HCT116 (cell line): Measurements from ENCODE around the gene SUCLG2. TPM values are rescaled to one million over a fixed set of nuclear protein-coding genes. Genes with fewer than 3 reads are reported as not detected.

Experiments used
- ATAC-seq: fragments of 200-7000 bp; cut with Tn5 transposase; 2 replicates; pipeline ENCODE4 v1.9.1; 2020; ENCODE audit warnings: mild to moderate bottlenecking, moderate library complexity
- BruUV-seq: library from RNA; stranded (reverse); fragments of 400-500 nt; replicated peaks from 2 replicates; lab custom pipeline; 2021; lab: Mats Ljungman, UMichigan
- CTCF ChIA-PET: fragments of 300-600 bp; sonication (Branson Sonifier 250); formaldehyde crosslinking; loops from one replicate; lab custom pipeline; 2021; ENCODE audit warnings: antibody characterized with exemption; lab: Charles Lee
- POLR2A ChIA-PET: fragments of 300-600, 350-600 bp; sonication (Branson Sonifier 250); formaldehyde crosslinking; loops from one replicate; lab custom pipeline; 2021; ENCODE audit warnings: antibody characterized with exemption; lab: Charles Lee
- RAD21 ChIA-PET, 2 experiments: fragments of 300-600 bp; sonication (Branson Sonifier 250); formaldehyde crosslinking; loops; one replicate each; lab custom pipeline; 2023; ENCODE audit warnings: low total read pairs in 2 of 2; ENCODE audit not compliant: uncharacterized antibody in 2 of 2, unreplicated experiment in 2 of 2, low non-redundant PET in 1 of 2; lab: Charles Lee
- DNase-seq: peaks from one replicate; pipeline ENCODE4 v3.0.0-alpha.2; 2010; ENCODE audit warnings: low read depth, low spot score
- H2AFZ ChIP-seq: fragments of 200-600 bp; shearing (Covaris generic), sonication (generic); 2 replicates; pipeline ENCODE4 v1.6.1; 2017; ENCODE audit warnings: low read depth, mixed run types, mixed read lengths, antibody characterized with exemption, low read length; ENCODE audit not compliant: poor library complexity, severe bottlenecking
- H3K27ac ChIP-seq: 2 replicates; pipeline ENCODE4 v1.5.1; 2012; ENCODE audit warnings: low read depth, low read length
- H3K27me3 ChIP-seq: fragments of 200-600 bp; sonication (generic); 2 replicates; pipeline ENCODE4 v1.6.1; 2016; ENCODE audit warnings: mixed run types, low read length, mixed read lengths; ENCODE audit not compliant: insufficient read depth
- H3K36me3 ChIP-seq, 2 experiments: fragments of 200-500 bp in 1 of 2; fragments of 200-600 bp in 1 of 2; sonication (Bioruptor generic) in 1 of 2; sonication (generic) in 1 of 2; 2 replicates each; pipeline versions ENCODE4 v1.5.1 to v1.6.1; 2014 to 2016; ENCODE audit warnings: low read length in 2 of 2, inconsistent platforms in 1 of 2, mixed read lengths in 1 of 2, mixed run types in 1 of 2; ENCODE audit not compliant: insufficient read depth in 2 of 2, control insufficient read depth in 1 of 2
- H3K4me1 ChIP-seq, 2 experiments: fragments of 200-600 bp in 1 of 2; sonication (generic) in 1 of 2; 2 replicates each; pipeline versions ENCODE4 v1.5.1 to v1.6.1; 2012 to 2017; ENCODE audit warnings: low read length in 2 of 2, inconsistent platforms in 1 of 2, mild to moderate bottlenecking in 1 of 2, mixed read lengths in 1 of 2, mixed run types in 1 of 2, moderate library complexity in 1 of 2; ENCODE audit not compliant: insufficient read depth in 2 of 2, control insufficient read depth in 1 of 2
- H3K4me2 ChIP-seq: fragments of 200-600 bp; sonication (generic); 2 replicates; pipeline ENCODE4 v1.6.1; 2017; ENCODE audit warnings: mixed run types, low read length, mixed read lengths
- H3K4me3 ChIP-seq, 2 experiments: fragments of 200-600 bp in 1 of 2; sonication (generic) in 1 of 2; replicated peaks in 1 of 2; 2 replicates each; pipeline ENCODE4 v1.5.1; 2011 to 2016; ENCODE audit warnings: low read length in 2 of 2, control low read depth in 1 of 2, low read depth in 1 of 2, mild to moderate bottlenecking in 1 of 2, mixed read lengths in 1 of 2, mixed run types in 1 of 2
- H3K79me2 ChIP-seq: fragments of 200-600 bp; sonication (generic); 2 replicates; pipeline ENCODE4 v1.6.1; 2017; ENCODE audit warnings: mild to moderate bottlenecking, mixed run types, low read length, moderate library complexity, mixed read lengths; ENCODE audit not compliant: insufficient read depth
- H3K9ac ChIP-seq: fragments of 200-600 bp; sonication (generic); 2 replicates; pipeline ENCODE4 v1.6.1; 2016; ENCODE audit warnings: low read length, mixed read lengths
- H3K9me2 ChIP-seq: fragments of 200-600 bp; sonication (generic), shearing (Covaris generic); 2 replicates; pipeline ENCODE4 v1.6.1; 2017; ENCODE audit warnings: mixed run types, mild to moderate bottlenecking, moderate library complexity; ENCODE audit not compliant: insufficient read depth
- H3K9me3 ChIP-seq, 2 experiments: fragments of 200-500 bp in 1 of 2; fragments of 200-600 bp in 1 of 2; sonication (Bioruptor generic) in 1 of 2; sonication (generic) in 1 of 2; 2 replicates each; pipeline ENCODE4 v1.6.1; 2014 to 2017; ENCODE audit warnings: low read length in 2 of 2, mixed read lengths in 2 of 2, inconsistent platforms in 1 of 2, low read depth in 1 of 2, mild to moderate bottlenecking in 1 of 2, mixed run types in 1 of 2, moderate library complexity in 1 of 2; ENCODE audit not compliant: control insufficient read depth in 1 of 2, insufficient read depth in 1 of 2
- H4K20me1 ChIP-seq: fragments of 200-600 bp; sonication (generic), shearing (Covaris generic); 2 replicates; pipeline ENCODE4 v1.6.1; 2017; ENCODE audit warnings: mixed run types, mild to moderate bottlenecking, moderate library complexity; ENCODE audit not compliant: insufficient read depth
- CBX3 ChIP-seq: IDR thresholded peaks from 2 replicates; pipeline ENCODE4 v1.6.1; 2012; ENCODE audit warnings: low read depth
- CEBPB ChIP-seq: IDR thresholded peaks from 2 replicates; pipeline ENCODE4 v1.6.1; 2012; ENCODE audit warnings: low read depth
- EGR1 ChIP-seq: IDR thresholded peaks from 2 replicates; pipeline ENCODE4 v1.6.1; 2012; ENCODE audit warnings: low read depth
- ELF1 ChIP-seq: IDR thresholded peaks from 2 replicates; pipeline ENCODE4 v1.6.1; 2012; ENCODE audit warnings: low read depth, borderline replicate concordance
- EZH2 ChIP-seq: fragments of 200-600 bp; sonication (generic); IDR thresholded peaks from 2 replicates; pipeline ENCODE4 v1.6.1; 2017; ENCODE audit warnings: antibody characterized with exemption, mixed run types
- EZH2phosphoT487 ChIP-seq: fragments of 200-600 bp; IDR thresholded peaks from 2 replicates; pipeline ENCODE4 v1.6.1; 2018; ENCODE audit warnings: antibody characterized with exemption, borderline replicate concordance
- FOSL1 ChIP-seq: IDR thresholded peaks from 2 replicates; pipeline ENCODE4 v1.6.1; 2012; ENCODE audit warnings: low read depth
- JUND ChIP-seq: IDR thresholded peaks from 2 replicates; pipeline ENCODE4 v1.6.1; 2012
- RAD21 ChIP-seq: IDR thresholded peaks from 2 replicates; pipeline ENCODE4 v1.6.1; 2012; ENCODE audit warnings: low read depth, mild to moderate bottlenecking
- SRF ChIP-seq: IDR thresholded peaks from 2 replicates; pipeline ENCODE4 v1.6.1; 2012; ENCODE audit warnings: low read depth
- YY1 ChIP-seq: IDR thresholded peaks from 2 replicates; pipeline ENCODE4 v1.6.1; 2011; ENCODE audit warnings: low read length, low read depth, moderate library complexity, mild to moderate bottlenecking; ENCODE audit not compliant: insufficient replicate concordance; ENCODE audit errors: extremely low read depth
- ZFX ChIP-seq: fragments of 450-650 bp; IDR thresholded peaks from 2 replicates; pipeline ENCODE4 v1.6.1; 2017
- ZNF274 ChIP-seq: fragments of 200-500 bp; sonication (Bioruptor generic); IDR thresholded peaks from 2 replicates; pipeline ENCODE4 v1.6.1; 2014; ENCODE audit warnings: mild to moderate bottlenecking, low read depth, low read length, inconsistent platforms
- intact Hi-C: fragments of 100-400 bp; cut with micrococcal nuclease; formaldehyde crosslinking; loops from 2 replicates; pipeline ENCODE4 v1.10.0; 2022
- total RNA-seq: library from RNA; stranded (reverse); gene quantifications from one replicate; pipeline ENCODE4 v1.2.1, GENCODE V29; 2021; ENCODE audit not compliant: unreplicated experiment
- TF ChIP-seq, protein P1 (sequence below): IDR thresholded peaks from 2 replicates; pipeline ENCODE4 v1.6.1; 2012
- TF ChIP-seq, protein P2 (sequence below): IDR thresholded peaks from 2 replicates; pipeline ENCODE4 v1.6.1; 2012
- TF ChIP-seq, protein P3 (sequence below): IDR thresholded peaks from 2 replicates; pipeline ENCODE4 v1.6.1; 2011; ENCODE audit warnings: mild to moderate bottlenecking, low read length, moderate library complexity; ENCODE audit not compliant: insufficient replicate concordance; ENCODE audit errors: extremely low read depth

Gene SUCLG2
- total RNA-seq, 1 experiment from 2014 or later: 49.2 TPM

DNA sequence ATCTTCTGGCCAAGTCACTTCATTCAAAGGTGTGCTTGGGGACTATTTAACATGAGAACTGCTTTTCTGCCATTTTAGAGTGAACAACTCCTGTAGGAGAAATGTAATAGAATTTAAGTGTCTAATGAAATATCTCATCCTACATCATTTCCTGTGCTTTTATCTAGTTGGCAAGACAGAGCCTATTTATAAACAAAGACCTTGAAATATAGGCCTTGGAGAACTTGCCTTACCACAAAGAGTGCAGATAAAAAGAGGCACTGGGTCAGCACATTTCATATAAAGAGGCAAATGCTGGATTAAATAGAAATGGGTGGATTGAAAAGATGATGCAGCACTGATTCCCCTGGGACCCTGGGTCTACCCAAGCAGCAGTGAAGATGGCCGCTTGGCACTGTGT, 278.0 kb downstream of the SUCLG2 start (continued):
- TF ChIP-seq ZNF274: no peak

DNA sequence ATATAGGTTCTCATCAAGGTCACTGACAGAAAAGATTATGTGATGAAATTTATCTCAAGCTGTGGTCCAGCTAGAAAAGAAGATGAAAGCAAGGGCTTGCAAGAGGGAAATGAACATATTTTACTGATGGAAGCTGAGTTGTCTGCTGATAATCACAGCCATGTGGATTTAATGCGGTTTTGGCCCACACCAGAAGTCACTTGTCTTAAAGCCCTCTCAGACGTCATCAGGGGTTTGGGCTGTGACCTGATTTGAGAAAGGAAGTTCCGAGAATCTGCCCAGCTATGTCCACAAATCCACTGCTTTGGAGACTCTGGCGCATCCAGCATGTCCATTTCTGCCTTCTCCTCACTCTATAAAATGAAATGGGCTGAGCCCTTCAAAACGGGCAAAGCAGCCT, 278.4 kb downstream of the SUCLG2 start:
- H3K36me3 ChIP-seq: no peaks in the 10 kb centered on the region
- intact Hi-C loops: no loop called here
- H2AFZ ChIP-seq: no peak overlapping the region
- no peaks in the 10 kb centered on the region for H3K27me3 ChIP-seq
- no peak overlapping the region for H3K4me2 ChIP-seq
- no peaks in the 10 kb centered on the region for H3K9me3 ChIP-seq
- no peak overlapping the region for H3K9ac ChIP-seq
- TF ChIP-seq, protein P1, sequence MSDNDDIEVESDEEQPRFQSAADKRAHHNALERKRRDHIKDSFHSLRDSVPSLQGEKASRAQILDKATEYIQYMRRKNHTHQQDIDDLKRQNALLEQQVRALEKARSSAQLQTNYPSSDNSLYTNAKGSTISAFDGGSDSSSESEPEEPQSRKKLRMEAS: no peak
- TF ChIP-seq RAD21: no peak
- TF ChIP-seq, protein P2, sequence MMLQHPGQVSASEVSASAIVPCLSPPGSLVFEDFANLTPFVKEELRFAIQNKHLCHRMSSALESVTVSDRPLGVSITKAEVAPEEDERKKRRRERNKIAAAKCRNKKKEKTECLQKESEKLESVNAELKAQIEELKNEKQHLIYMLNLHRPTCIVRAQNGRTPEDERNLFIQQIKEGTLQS: no peak
- no peak for TF ChIP-seq EZH2
- no peak for TF ChIP-seq JUND
- TF ChIP-seq SRF: no peak
- TF ChIP-seq YY1: no peak
- TF ChIP-seq FOSL1: no peak
- TF ChIP-seq EGR1: no peak
- TF ChIP-seq ZFX: no peak
- no peak for TF ChIP-seq ZNF274
- no peak for TF ChIP-seq CBX3
- TF ChIP-seq EZH2phosphoT487: no peak
- TF ChIP-seq ELF1: no peak
- TF ChIP-seq CEBPB: no peak
- TF ChIP-seq, protein P3, sequence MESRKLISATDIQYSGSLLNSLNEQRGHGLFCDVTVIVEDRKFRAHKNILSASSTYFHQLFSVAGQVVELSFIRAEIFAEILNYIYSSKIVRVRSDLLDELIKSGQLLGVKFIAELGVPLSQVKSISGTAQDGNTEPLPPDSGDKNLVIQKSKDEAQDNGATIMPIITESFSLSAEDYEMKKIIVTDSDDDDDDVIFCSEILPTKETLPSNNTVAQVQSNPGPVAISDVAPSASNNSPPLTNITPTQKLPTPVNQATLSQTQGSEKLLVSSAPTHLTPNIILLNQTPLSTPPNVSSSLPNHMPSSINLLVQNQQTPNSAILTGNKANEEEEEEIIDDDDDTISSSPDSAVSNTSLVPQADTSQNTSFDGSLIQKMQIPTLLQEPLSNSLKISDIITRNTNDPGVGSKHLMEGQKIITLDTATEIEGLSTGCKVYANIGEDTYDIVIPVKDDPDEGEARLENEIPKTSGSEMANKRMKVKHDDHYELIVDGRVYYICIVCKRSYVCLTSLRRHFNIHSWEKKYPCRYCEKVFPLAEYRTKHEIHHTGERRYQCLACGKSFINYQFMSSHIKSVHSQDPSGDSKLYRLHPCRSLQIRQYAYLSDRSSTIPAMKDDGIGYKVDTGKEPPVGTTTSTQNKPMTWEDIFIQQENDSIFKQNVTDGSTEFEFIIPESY: no peak
- H3K27ac ChIP-seq: no peak overlapping the region
- CTCF ChIA-PET: no interaction called here
- H3K9me2 ChIP-seq: no peaks in the 10 kb centered on the region
- BruUV-seq: no TSS peak
- DNase-seq (no peak), ATAC-seq (no peak)
- RAD21 ChIA-PET: no interaction called here
- no peaks in the 10 kb centered on the region for H3K4me1 ChIP-seq
- no peaks in the 10 kb centered on the region for H3K79me2 ChIP-seq
- no peaks in the 10 kb centered on the region for H4K20me1 ChIP-seq
- no peak overlapping the region for H3K4me3 ChIP-seq
- POLR2A ChIA-PET: no interaction called here
